Ureter (tissue), 1 donor: ENCODE results near the gene ABCD3. TPM values are rescaled to one million over a fixed set of nuclear protein-coding genes. Genes with fewer than 3 reads are reported as not detected.

Source experiments
- DNase-seq: peaks from one replicate; pipeline ENCODE4 v3.0.0-alpha.2; 2020; ENCODE audit warnings: low spot score
- total RNA-seq: library from RNA; stranded (reverse); gene quantifications from one replicate; pipeline ENCODE4 v1.2.4, GENCODE V29; 2023
- donor health status: DM: yes; HTN: yes; CAD: no.

ABCD3 gene
- total RNA-seq, 1 donor from 2014 or later = 126 TPM

DNA sequence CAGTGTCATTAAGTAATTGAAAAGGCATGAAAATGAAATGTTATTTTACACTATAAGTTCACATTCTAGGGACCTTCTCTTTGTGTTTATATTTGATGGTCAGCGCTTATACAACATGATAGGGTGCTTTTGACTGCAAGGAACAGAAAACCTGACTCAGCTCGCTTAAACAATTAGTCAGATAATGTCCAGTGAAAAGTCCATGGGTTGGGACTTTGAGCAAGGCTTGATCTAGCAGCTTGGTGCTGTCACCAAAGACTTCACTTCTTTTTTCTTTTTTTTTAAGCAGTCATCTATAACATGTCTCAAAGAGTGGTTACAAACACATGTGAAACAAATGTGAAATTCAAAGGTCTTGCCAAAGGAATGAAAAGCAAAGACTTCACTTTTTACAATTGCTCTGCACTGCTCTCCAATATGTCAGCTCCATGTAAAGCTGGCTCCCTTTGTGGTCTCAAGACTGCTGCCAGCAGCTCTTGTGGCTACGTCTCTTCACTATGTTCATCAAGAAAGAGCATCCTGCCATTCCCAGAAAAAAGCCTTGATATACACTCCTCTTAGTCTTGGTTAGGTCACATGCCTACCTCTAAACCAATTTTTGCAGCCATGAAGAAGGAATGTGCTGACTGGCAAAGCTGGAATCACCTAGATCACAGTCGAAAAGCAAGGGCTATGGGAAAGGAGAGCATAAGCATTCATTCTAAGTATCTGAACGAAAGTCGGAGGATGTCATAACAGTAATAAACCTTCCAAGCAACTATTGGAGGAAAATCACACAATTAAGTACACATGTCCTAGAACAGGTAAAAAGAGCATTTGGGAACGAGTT is 108.2 kb downstream of the ABCD3 start:
- DNase-seq = no peak

DNA sequence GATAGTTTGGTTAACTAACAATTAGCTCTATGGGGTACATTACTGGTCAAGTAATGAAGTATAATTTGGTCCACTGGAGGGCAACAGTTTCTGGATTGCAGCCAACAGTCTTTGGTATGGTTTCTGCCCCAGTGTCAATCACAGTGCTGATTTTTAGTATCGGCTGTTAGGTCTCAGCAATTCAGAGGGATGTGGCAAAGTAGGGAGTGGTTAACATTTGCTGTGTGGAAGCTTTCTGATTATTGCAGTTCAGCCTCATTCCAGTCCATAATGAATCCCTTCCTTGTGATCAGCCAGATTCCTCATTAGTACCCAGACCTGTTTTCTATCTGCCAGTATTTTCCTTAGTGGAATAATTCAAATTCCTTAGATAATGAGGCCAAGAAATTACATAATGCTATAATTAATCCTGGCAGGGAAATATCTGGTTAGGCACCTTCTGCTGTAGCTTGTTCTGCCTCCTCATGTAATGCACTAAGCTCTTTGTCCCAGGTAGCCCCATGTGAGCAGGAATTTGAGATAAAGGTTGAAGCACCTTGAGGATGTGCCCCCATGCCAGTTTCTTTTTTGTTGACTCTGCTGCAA is 109.3 kb downstream of the ABCD3 start:
- DNase-seq = no peak

- DNase-seq = no peak
These were observed 110.1 kb downstream of the ABCD3 start for GRCh38 chr1:94528299-94528698.

DNA sequence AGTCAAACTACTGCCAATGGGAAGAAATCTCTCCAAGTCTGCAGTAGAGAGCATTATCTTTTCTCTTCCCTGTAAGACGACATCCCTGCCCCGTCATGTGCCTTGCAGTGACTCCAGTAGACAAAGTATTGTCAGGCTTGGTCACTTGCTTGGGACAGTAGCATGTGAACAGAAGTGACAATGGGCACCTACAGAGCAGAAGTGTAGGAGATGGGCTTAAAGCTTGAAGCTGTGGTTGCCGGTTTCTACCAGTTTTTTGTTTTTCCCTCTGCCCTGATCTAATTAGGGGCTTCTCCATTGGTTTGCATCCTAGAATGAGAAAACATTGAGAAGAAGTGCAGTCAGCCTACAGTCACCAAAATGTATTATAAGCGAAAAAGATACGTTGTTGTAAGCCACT is 110.6 kb downstream of the ABCD3 start:
- no peak for DNase-seq

DNA sequence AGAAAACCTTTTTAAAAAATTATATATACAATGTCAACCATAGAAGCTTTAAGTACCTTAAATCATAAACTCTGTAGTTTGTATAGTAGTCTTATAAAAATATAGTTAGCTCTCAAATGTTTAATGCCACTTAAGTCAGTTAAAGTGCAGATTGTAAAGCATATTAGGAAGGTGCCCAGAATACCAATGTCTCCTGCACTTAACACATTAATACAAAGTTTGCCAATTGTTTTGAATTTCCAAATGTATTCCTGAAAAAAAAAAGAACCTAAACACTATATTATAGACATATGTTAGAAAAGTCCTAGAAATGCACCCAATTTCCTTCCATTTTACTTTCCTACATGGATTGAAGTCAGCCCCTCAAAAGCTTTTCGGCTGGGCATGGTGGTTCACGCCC is 111.2 kb downstream of the ABCD3 start:
- DNase-seq = no peak

- DNase-seq = no peak
These were observed 112.2 kb downstream of the ABCD3 start for GRCh38 chr1:94530373-94530878.

- DNase-seq = no peak
These were observed 113.5 kb downstream of the ABCD3 start for GRCh38 chr1:94531664-94532063.

GRCh38 chr1:94532077-94532476 is 113.9 kb downstream of the ABCD3 start:
- no peak for DNase-seq

- no peak for DNase-seq
These were observed 116.9 kb downstream of the ABCD3 start for GRCh38 chr1:94535095-94535494.

GRCh38 chr1:94535879-94536278 is 117.7 kb downstream of the ABCD3 start:
- DNase-seq = no peak

DNA sequence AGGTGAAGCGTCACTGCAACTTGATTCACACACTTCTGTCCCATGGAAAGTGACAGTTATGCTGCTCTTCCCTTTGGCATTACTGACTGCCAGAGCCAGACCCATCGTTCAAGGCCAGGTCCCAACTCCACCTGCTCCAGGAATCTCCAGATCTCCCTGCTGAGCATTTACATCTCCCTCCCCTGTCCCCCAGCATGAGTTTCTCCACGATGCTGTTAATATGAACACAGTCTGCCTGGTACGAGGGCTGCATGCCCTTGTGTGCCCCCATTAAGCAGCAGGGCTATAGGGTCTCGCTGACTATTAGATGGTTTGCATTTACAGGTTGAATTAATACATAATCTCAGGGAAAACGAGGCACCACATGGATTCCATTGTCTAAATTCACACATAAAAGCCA is 119.1 kb downstream of the ABCD3 start:
- DNase-seq = no peak

DNA sequence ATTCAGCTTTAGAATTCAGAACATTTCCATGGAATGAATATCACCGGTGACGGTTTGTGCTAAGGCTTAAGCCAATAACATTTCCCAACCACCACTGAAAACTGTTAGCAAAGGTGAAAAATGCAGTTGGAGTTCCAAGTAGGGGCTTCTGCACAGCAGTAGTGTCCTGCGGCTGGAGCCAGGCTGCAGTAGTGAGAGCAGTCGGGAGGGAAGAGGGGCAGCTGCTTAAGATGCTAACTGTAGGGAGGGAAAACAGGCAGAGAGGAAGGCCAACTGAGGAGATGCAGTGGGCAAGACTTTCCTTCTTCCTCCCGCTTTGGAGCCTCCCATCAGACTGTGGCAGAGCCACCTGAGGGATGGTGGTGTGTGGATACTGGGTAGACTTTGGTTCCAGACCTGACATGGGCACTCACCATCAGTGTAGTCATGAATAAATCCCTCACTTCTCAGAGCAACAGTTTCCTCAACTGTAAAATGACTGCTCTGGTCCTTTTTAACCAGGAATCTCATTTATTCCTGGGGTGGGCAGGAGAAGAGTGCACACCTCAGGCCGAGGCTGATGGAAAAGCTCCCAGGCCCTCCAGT is 120.1 kb downstream of the ABCD3 start:
- no peak for DNase-seq

GRCh38 chr1:94539496-94539895 is 121.3 kb downstream of the ABCD3 start:
- no peak for DNase-seq

- DNase-seq = no peak
These were observed 122.5 kb downstream of the ABCD3 start for GRCh38 chr1:94540440-94541245.

DNA sequence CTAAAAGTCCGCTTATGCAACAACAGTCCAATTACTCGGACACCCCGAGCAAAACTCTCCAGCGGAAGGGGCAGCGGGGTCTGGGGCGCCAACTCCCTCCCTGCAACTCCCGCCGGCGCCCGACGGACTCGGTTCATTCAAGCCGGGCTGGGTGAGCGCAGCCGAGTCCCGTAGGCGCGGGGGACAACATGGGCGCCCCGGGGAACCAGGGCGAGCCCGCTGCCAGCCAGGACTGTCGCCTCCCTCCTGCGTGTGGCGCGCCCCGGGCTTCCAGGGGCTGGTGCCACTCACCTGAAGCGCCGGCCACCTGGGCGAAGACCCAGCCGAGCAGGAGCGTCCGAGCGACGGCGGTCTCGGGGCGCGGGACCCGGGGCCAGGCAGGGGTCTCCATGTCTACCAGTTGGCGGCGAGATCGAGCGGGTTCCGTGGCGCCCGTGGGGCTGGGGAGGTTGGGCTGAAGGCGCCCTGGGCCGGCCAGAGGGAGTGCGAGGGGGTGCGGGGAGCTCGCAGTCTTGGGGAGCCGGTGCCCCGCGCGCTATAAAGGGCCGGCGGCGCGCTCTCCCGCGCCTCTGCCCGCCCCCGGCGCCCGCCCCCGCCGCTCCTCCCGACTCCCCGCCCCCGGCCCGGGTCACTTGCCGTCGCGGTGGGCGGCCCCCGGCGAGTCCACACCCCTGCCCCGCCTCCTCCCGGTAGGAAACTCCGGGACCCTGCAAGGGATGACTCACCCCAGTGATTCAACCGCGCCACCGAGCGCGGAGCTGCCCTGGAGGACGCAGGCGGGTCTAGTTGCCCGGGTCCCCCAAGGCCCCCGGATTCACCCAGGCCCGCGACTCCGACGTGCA is 123.3 kb downstream of the ABCD3 start, which contains the start of gene F3:
Gene F3, minus strand, starts transcription at position 514 of the 842 bp plus-strand sequence. Its CDS starts 123 bp downstream, at position 391.
- peak; percentile 90 for DNase-seq

GRCh38 chr1:94542088-94542870 is 124.1 kb downstream of the ABCD3 start:
- peak; percentile 51 for DNase-seq

GRCh38 chr1:94543001-94543400 is 124.8 kb downstream of the ABCD3 start:
- no peak for DNase-seq

- no peak for DNase-seq
These were observed 125.9 kb downstream of the ABCD3 start for GRCh38 chr1:94543893-94544635.

GRCh38 chr1:94544706-94545490 is 126.7 kb downstream of the ABCD3 start:
- DNase-seq = no peak
